GM12864 (cell line): Measurements from ENCODE around the gene CYP3A7.
"Not testable (repeated sequence)": the region's sequence is repeated elsewhere in the genome, so short reads cannot be mapped to it uniquely, and the experiment has no call there.

Experiments
- DNase-seq: peaks from one replicate; pipeline ENCODE4 v3.0.0-alpha.2; 2011; ENCODE audit warnings: low read depth
- H3K4me3 ChIP-seq: 2 replicates; pipeline ENCODE4 v1.5.1; 2011; ENCODE audit warnings: mild to moderate bottlenecking, low read depth, low read length, control low read depth
- TF ChIP-seq, protein P1 (sequence below): IDR thresholded peaks from 2 replicates; pipeline ENCODE4 v1.5.1; 2011; ENCODE audit warnings: low read depth, mild to moderate bottlenecking, moderate library complexity, low read length, control low read depth, inconsistent platforms; ENCODE audit errors: missing control alignments

CYP3A7 gene

DNA sequence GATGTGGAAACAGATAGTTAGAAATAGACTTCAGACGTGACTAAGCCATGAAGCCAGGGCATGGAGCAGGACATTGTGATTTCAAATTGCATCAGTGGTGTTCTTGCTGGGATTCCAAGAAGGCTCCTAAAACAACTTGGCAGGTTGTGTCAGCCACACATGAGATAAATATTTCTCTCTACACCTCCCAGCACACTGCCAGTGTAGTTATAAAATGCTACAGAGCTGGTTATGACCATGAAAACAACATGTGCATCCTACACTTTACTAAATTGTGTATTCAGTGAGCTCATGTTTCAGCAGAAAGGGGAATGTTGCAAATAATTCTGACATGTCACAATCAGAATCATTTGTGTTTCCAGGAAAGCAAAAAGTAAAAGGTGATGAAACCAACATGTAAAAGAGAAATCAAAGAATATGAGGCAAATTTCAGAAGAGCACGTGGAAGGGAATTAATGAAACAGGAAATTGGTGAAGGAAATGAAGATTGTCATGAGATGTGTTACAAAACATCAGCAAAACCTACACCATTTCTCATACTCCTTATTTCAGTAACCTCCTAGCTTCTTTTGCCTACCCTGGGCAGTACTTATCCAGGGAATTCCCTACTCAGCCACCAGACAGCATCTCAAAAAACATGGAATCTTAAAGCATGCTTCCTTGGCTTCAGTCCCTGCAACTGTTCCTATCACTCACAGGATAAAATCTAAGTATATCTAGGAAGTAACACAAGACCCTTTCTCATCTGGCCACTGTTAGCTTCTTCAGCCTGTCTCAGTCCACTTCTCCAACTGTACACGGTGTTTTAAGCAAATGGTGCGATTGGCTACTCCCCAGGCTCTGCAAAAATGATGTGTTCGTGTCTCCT, 5.8 kb upstream of the CYP3A7 start:
- no peak overlapping the region for H3K4me3 ChIP-seq
- TF ChIP-seq, protein P1, sequence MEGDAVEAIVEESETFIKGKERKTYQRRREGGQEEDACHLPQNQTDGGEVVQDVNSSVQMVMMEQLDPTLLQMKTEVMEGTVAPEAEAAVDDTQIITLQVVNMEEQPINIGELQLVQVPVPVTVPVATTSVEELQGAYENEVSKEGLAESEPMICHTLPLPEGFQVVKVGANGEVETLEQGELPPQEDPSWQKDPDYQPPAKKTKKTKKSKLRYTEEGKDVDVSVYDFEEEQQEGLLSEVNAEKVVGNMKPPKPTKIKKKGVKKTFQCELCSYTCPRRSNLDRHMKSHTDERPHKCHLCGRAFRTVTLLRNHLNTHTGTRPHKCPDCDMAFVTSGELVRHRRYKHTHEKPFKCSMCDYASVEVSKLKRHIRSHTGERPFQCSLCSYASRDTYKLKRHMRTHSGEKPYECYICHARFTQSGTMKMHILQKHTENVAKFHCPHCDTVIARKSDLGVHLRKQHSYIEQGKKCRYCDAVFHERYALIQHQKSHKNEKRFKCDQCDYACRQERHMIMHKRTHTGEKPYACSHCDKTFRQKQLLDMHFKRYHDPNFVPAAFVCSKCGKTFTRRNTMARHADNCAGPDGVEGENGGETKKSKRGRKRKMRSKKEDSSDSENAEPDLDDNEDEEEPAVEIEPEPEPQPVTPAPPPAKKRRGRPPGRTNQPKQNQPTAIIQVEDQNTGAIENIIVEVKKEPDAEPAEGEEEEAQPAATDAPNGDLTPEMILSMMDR, result no peak
- DNase-seq, result no peak

DNA sequence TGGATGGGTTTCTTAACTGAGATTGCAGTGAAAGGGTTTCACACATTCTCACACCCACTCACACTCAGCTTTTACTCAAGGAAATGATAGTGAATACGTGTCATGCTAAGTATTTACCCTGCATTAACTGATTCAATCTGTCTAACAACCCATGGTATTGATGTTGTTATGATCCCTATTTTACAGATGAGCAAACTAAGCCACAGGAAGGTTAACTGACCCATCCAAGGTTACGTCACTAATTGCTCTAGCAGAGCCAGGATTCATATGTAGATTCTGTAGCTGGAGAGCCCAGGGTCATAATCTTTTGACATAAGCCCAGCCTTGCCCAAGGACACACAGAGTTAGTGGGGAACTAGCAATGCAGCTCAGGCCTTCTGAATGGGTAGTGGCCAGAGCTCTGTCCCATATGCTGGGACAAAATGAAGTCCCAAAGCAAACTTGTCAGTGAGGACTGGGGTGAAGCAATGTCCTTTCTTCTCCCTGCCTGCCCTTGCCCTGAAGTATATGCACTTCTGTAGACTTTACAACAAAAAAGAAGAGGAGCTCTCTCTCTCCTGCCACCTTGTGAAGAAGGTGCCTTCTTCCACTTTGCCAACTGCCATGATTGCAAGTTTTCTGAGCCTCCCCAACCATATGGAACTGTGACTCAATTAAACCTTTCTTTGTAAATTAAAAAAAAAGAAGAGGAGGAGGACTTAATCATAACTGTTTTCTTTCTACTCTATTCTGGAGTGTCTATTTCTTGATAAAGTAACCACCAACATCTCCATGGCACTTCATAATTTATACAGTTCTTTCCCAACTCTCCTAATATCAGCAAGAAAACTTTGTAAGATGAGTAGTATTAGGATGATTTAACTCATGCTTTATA, 4.9 kb upstream of the CYP3A7 start:
- H3K4me3 ChIP-seq, result no peak overlapping the region
- DNase-seq, result no peak
- TF ChIP-seq, protein P1, result no peak

DNA sequence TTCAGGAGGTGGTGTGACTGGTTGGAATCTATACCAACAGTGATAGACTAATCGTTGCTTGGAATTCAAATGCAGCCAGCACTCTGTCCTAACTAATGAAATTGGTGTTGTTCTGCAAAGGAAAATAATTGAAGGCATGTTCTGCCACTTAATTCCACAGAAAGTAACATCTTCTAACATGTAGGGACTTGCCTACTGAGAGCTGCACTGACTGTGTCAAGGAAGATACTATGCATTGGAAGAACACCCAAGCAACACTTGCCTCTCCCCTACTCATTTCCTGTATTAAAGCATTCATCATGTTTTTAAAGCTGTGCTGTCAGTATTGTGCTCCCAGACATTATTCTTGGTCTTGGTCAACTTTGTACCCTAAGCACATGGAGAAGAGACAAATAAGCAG, 2.7 kb upstream of the CYP3A7 start:
- no peak overlapping the region for H3K4me3 ChIP-seq
- TF ChIP-seq, protein P1, result no peak
- no peak for DNase-seq

DNA sequence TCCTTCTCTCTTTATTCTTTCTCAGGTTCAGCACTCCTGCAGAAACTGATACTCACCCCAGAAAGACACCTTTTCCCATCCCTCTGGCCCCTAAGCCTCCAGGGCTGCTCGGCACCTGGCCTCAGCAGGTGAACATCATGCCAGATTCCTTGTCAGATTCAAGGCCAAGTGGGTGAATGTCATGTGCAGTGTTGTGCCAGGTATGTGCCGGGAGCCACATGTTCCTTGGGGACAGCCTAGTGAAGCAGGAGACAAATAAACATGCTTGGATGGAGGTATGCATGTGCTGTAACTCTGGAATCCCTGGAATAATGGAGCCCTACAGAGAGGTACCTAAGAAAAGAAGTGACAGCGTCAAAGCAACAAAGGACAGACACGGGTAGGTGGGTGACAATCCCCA, 1.7 kb upstream of the CYP3A7 start:
- DNase-seq, H3K4me3 ChIP-seq: not testable (repeated sequence)

DNA sequence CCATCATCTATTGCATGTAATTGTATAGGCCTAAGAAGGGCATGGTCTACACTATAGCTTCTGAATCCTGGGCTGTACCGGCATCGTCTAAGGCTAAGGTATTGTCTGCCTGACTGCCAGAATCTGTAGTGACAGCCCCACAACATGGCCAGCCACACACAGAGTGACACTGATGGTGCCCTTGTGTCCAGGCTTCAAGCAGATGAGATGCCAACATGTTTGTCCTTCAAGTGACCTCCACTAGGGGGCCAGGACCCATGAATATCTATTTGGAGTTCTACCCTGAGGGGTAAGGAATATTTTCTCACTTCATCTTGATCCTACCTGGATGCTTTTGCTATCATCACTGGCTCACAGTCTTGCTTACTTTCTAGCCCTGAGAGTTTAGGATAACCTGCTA, 1.5 kb downstream of the CYP3A7 start:
- no peak overlapping the region for H3K4me3 ChIP-seq
- TF ChIP-seq, protein P1, result peak; percentile 57
- no peak for DNase-seq

DNA sequence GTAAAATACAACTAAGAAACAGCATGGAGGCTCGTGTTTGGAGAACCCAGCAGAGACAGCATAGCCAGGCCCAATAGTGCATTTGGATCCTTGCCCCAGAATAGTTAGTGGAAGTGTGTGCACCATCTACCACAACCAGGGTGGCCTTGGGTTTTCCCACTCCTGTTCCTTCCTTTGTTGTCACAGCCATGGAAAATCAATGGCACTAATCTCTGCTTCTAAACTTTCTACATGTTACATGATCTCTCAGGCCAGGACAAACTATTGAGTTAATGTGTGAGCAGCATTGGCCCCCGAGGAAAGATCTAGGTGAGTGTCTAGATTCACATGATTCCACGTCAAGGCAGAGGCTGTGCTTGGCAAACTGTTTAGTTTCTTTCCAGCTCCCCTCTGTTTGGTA, 2.0 kb downstream of the CYP3A7 start:
- no peak for DNase-seq
- TF ChIP-seq, protein P1, result no peak
- H3K4me3 ChIP-seq, result no peak overlapping the region

DNA sequence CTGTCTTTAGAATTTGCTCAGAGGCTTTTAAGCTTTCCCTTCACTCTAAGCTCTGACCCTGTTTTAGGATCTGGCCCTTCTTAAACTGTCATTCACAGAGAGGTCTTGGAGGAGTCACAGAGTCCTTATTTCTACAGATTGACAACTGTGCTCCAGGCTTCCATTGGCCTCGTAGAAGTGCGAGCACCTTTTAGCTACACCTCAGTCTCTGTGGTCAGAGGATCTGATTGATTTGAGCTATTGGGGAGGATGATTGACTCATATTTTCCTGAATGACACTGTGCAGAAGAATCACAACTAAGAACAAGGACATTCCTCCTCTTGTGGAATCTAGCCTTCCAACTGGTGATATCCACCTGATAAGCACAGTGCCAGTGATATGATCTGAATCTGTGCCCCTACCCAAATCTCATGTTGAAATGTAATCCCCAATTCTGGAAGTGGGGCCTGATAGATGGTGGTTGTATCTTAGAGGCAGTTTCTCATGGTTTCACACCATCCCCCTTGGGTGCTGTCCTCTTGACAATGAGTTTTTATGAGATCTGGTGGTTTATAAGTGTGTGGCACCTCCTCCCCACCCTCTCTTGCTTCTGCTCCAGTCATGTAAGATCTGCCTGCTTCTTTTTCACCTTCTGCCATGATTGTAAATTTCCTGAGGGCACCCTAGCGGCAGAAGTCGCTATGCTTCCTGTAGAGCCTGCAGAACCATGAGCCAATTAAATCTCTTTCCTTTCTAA, 3.2 kb downstream of the CYP3A7 start:
- DNase-seq, result no peak
- TF ChIP-seq, protein P1, result no peak
- H3K4me3 ChIP-seq, result no peak overlapping the region
